Kidney epithelial cell (primary cell): Measurements from ENCODE around the gene HNMT. TPM values are rescaled to one million over a fixed set of nuclear protein-coding genes. Genes with fewer than 3 reads are reported as not detected.

Source experiments
- DNase-seq: peaks from one replicate; pipeline ENCODE4 v3.0.0-alpha.2; 2010; ENCODE audit warnings: low read depth
- H3K27me3 ChIP-seq: 2 replicates; pipeline ENCODE4 v1.6.0; 2011; ENCODE audit warnings: low read length; ENCODE audit not compliant: control insufficient read depth, insufficient read depth
- H3K36me3 ChIP-seq: 2 replicates; pipeline ENCODE4 v1.5.1; 2011; ENCODE audit warnings: low read length; ENCODE audit not compliant: control insufficient read depth, insufficient read depth
- H3K4me3 ChIP-seq: 2 replicates; pipeline ENCODE4 v1.5.1; 2011; ENCODE audit warnings: low read depth, mild to moderate bottlenecking, control low read depth, low read length
- CTCF ChIP-seq: IDR thresholded peaks from 2 replicates; pipeline ENCODE4 v1.5.1; 2011; ENCODE audit warnings: mild to moderate bottlenecking, moderate library complexity, low read length, control low read depth, inconsistent platforms; ENCODE audit not compliant: insufficient read depth, poor library complexity, severe bottlenecking
- total RNA-seq: library from RNA; depleted of rRNA; stranded (reverse); fragments of >200 nt; gene quantifications from 2 replicates; pipeline ENCODE4 v1.2.3, GENCODE V29; 2015

HNMT gene
- total RNA-seq, 1 donor from 2014 or later, result 9.9 TPM

GRCh38 chr2:138060301-138060635 is 96.0 kb downstream of the HNMT start:
- DNase-seq, result peak; percentile 25
- Histone ChIP-seq H3K36me3 (no peaks in the 10 kb centered on the region), H3K4me3 (no peak overlapping the region), H3K27me3 (no peaks in the 10 kb centered on the region)
- no peak for TF ChIP-seq CTCF

- Histone ChIP-seq H3K27me3 (no peaks in the 10 kb centered on the region), H3K36me3 (no peaks in the 10 kb centered on the region), H3K4me3 (no peak overlapping the region)
- TF ChIP-seq CTCF, result no peak
- DNase-seq, result no peak
Measured at GRCh38 chr2:138061961-138062360, 97.7 kb downstream of the HNMT start.

GRCh38 chr2:138063181-138063580 is 98.9 kb downstream of the HNMT start:
- no peak for DNase-seq
- Histone ChIP-seq H3K4me3 (no peak overlapping the region), H3K27me3 (no peaks in the 10 kb centered on the region), H3K36me3 (no peaks in the 10 kb centered on the region)
- no peak for TF ChIP-seq CTCF
